Neural cell (in vitro differentiated cells): ENCODE data around the gene KRT85. TPM values are rescaled to one million over a fixed set of nuclear protein-coding genes. Genes with fewer than 3 reads are reported as not detected.

Experiments
- H2AFZ ChIP-seq: fragments of 200-600, 300-800 bp; sonication (generic), shearing (Covaris generic); 2 replicates; pipeline ENCODE4 v1.6.0; 2014; ENCODE audit warnings: low read depth, mild to moderate bottlenecking, antibody characterized with exemption, low read length, moderate library complexity
- H3F3A ChIP-seq: fragments of 200-600 bp; shearing (Covaris generic); 2 replicates; pipeline ENCODE4 v1.6.1; 2016; ENCODE audit warnings: mild to moderate bottlenecking, moderate library complexity, mixed read lengths, antibody characterized with exemption, low read length; ENCODE audit not compliant: insufficient read depth, poor library complexity, severe bottlenecking
- H3K27ac ChIP-seq: fragments of 200-600, 300-800 bp; sonication (generic), shearing (Covaris generic); 2 replicates; pipeline ENCODE4 v1.5.1; 2014; ENCODE audit warnings: mild to moderate bottlenecking, low read length, moderate library complexity
- H3K27me3 ChIP-seq: fragments of 300-800, 200-600 bp; sonication (generic), shearing (Covaris generic); 2 replicates; pipeline ENCODE4 v1.6.0; 2014; ENCODE audit warnings: mild to moderate bottlenecking, low read depth, low read length, moderate library complexity; ENCODE audit not compliant: insufficient read depth
- H3K36me3 ChIP-seq: fragments of 300-800, 200-600 bp; sonication (generic), shearing (Covaris generic); 2 replicates; pipeline ENCODE4 v1.5.1; 2014; ENCODE audit warnings: mild to moderate bottlenecking, antibody characterized with exemption, low read length, moderate library complexity; ENCODE audit not compliant: insufficient read depth
- H3K4me2 ChIP-seq: fragments of 300-800, 200-600 bp; sonication (generic), shearing (Covaris generic); 2 replicates; pipeline ENCODE4 v1.6.0; 2014; ENCODE audit warnings: mild to moderate bottlenecking, low read length
- H3K4me3 ChIP-seq: fragments of 300-800, 200-600 bp; sonication (generic), shearing (Covaris generic); 2 replicates; pipeline ENCODE4 v1.5.1; 2014; ENCODE audit warnings: mild to moderate bottlenecking, low read length, moderate library complexity
- H3K79me2 ChIP-seq: fragments of 200-600 bp; shearing (Covaris generic); replicated peaks from 2 replicates; pipeline ENCODE4 v1.6.0; 2014; ENCODE audit warnings: mild to moderate bottlenecking, low read length, moderate library complexity; ENCODE audit not compliant: insufficient read depth
- H3K9ac ChIP-seq: fragments of 300-800, 200-600 bp; sonication (generic), shearing (Covaris generic); 2 replicates; pipeline ENCODE4 v1.6.1; 2016; ENCODE audit warnings: mild to moderate bottlenecking, low read length, mixed read lengths
- H3K9me2 ChIP-seq: fragments of 200-600 bp; shearing (Covaris generic); 2 replicates; pipeline ENCODE4 v1.6.1; 2016; ENCODE audit warnings: mild to moderate bottlenecking, low read length, mixed read lengths; ENCODE audit not compliant: insufficient read depth
- H3K9me3 ChIP-seq: fragments of 200-600, 300-800 bp; sonication (generic), shearing (Covaris generic); 2 replicates; pipeline ENCODE4 v1.6.1; 2016; ENCODE audit warnings: mild to moderate bottlenecking, mixed run types, low read length, moderate library complexity, mixed read lengths
- H4K20me1 ChIP-seq: fragments of 200-600 bp; shearing (Covaris generic); 2 replicates; pipeline ENCODE4 v1.6.1; 2016; ENCODE audit warnings: mild to moderate bottlenecking, mixed run types; ENCODE audit not compliant: insufficient read depth
- CTCF ChIP-seq: fragments of 450-650 bp; IDR thresholded peaks from 2 replicates; pipeline ENCODE4 v1.5.1; 2014; ENCODE audit warnings: antibody characterized with exemption, mild to moderate bottlenecking, moderate library complexity; ENCODE audit not compliant: poor library complexity, severe bottlenecking
- EP300 ChIP-seq: fragments of 450-650 bp; conservative IDR thresholded peaks from 2 replicates; pipeline ENCODE4 v1.6.1; 2014; ENCODE audit warnings: antibody characterized with exemption, mild to moderate bottlenecking, moderate library complexity; ENCODE audit not compliant: poor library complexity, severe bottlenecking
- EZH2 ChIP-seq: fragments of 200-600, 300-800 bp; shearing (Covaris generic), sonication (generic); IDR thresholded peaks from 2 replicates; pipeline ENCODE4 v1.6.1; 2014; ENCODE audit warnings: antibody characterized with exemption, low read length, borderline replicate concordance, mild to moderate bottlenecking; ENCODE audit not compliant: insufficient read depth, poor library complexity, severe bottlenecking
- MXI1 ChIP-seq: fragments of 450-650 bp; conservative IDR thresholded peaks from 2 replicates; pipeline ENCODE4 v1.6.1; 2014; ENCODE audit warnings: antibody characterized with exemption, mild to moderate bottlenecking; ENCODE audit not compliant: poor library complexity, severe bottlenecking
- POLR2AphosphoS5 ChIP-seq: IDR thresholded peaks from 2 replicates; pipeline ENCODE4 v1.6.1; 2012
- RAD21 ChIP-seq: fragments of 450-650 bp; conservative IDR thresholded peaks from 2 replicates; pipeline ENCODE4 v1.6.1; 2014; ENCODE audit warnings: antibody characterized with exemption, mild to moderate bottlenecking, moderate library complexity
- SMC3 ChIP-seq: fragments of 450-650 bp; conservative IDR thresholded peaks from 2 replicates; pipeline ENCODE4 v1.6.1; 2014; ENCODE audit warnings: antibody characterized with exemption, mild to moderate bottlenecking, moderate library complexity; ENCODE audit not compliant: poor library complexity
- TAF1 ChIP-seq: IDR thresholded peaks from 2 replicates; pipeline ENCODE4 v1.6.1; 2012; ENCODE audit warnings: low read depth
- polyA plus RNA-seq: library from polyadenylated mRNA; depleted of rRNA; stranded (reverse); fragments of >200 nt; gene quantifications from 2 replicates; pipeline ENCODE4 v1.2.3, GENCODE V29; 2014
- TF ChIP-seq, protein P1 (sequence below): IDR thresholded peaks from 2 replicates; pipeline ENCODE4 v1.6.1; 2012; ENCODE audit warnings: borderline replicate concordance

The KRT85 gene
- polyA plus RNA-seq, 1 donor from 2014 or later, result not detected

DNA sequence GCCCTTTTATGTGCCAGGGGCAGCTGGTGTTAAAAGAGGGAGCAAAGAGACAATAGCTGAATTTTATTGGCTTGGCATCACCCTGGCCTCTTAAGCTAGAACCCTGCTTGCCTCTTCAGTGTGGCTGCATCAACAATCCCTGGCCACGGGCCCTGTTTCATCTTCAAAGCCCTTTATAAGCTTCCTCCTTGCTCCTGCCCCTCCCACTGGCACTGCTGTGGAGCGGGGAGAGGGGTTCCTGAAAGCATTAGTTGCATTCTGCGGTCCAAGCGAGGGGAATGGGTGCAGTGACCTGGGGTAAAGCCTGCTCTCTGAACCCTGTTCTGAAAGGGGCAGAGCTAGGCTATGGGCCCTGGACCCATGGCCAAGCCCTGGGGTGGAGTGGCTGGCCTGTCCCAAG, 45.9 kb downstream of the KRT85 start:
- no peak overlapping the region for H3K4me2 ChIP-seq
- H4K20me1 ChIP-seq, result no peaks in the 10 kb centered on the region
- H3K4me3 ChIP-seq, result no peak overlapping the region
- no peaks in the 10 kb centered on the region for H3K79me2 ChIP-seq
- H3K36me3 ChIP-seq, result no peaks in the 10 kb centered on the region
- H3K27me3 ChIP-seq, result no peaks in the 10 kb centered on the region
- H3K9me2 ChIP-seq, result no peaks in the 10 kb centered on the region
- TF ChIP-seq RAD21 (no peak), CTCF (no peak), POLR2AphosphoS5 (no peak), EP300 (no peak), MXI1 (no peak), SMC3 (no peak), TAF1 (no peak), EZH2 (no peak)
- TF ChIP-seq, protein P1, sequence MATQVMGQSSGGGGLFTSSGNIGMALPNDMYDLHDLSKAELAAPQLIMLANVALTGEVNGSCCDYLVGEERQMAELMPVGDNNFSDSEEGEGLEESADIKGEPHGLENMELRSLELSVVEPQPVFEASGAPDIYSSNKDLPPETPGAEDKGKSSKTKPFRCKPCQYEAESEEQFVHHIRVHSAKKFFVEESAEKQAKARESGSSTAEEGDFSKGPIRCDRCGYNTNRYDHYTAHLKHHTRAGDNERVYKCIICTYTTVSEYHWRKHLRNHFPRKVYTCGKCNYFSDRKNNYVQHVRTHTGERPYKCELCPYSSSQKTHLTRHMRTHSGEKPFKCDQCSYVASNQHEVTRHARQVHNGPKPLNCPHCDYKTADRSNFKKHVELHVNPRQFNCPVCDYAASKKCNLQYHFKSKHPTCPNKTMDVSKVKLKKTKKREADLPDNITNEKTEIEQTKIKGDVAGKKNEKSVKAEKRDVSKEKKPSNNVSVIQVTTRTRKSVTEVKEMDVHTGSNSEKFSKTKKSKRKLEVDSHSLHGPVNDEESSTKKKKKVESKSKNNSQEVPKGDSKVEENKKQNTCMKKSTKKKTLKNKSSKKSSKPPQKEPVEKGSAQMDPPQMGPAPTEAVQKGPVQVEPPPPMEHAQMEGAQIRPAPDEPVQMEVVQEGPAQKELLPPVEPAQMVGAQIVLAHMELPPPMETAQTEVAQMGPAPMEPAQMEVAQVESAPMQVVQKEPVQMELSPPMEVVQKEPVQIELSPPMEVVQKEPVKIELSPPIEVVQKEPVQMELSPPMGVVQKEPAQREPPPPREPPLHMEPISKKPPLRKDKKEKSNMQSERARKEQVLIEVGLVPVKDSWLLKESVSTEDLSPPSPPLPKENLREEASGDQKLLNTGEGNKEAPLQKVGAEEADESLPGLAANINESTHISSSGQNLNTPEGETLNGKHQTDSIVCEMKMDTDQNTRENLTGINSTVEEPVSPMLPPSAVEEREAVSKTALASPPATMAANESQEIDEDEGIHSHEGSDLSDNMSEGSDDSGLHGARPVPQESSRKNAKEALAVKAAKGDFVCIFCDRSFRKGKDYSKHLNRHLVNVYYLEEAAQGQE, result no peak
- no peak overlapping the region for H3K27ac ChIP-seq
- H2AFZ ChIP-seq, result no peak overlapping the region
- no peaks in the 10 kb centered on the region for H3F3A ChIP-seq
- no peak overlapping the region for H3K9ac ChIP-seq
- no peaks in the 10 kb centered on the region for H3K9me3 ChIP-seq

DNA sequence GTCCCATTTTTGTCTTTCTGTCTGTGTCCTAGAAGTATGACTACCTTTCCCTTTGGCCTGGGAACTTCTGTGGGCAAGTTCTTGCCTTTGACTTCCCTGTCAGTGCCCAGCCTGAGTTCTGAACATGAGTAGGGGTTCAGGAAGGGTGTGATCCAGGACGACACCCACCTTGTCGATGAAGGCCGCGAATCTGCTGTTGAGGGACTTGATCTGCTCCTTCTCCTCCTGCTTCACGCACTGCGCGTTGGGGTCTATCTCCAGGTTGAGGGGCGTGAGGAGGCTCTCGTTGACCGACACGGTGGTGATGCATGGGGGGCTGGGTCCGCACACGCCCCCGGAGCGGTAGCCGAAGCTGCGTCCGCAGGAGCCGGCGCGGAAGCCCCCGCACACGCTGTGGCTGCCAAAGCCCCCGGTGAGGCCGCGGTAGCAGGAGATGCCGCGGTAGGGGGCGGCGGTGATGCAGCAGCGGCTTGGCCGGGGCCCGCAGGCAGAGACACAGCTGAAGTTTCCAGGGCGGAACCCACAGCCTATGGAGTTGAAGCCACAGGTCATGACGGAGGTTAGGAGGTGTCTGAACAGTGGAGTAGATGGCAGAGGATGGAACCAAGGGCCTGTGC, 46.4 kb downstream of the KRT85 start, which contains the start of gene KRT83:
Gene KRT83, minus strand, starts transcription at position 615 of the 617 bp plus-strand sequence. Its CDS starts 63 bp downstream, at position 552.
- no peak within 1 kb of the TSS for H3K27ac ChIP-seq
- H3K36me3 ChIP-seq, result no peaks in the 10 kb centered on the region
- H2AFZ ChIP-seq, result no peak within 1 kb of the TSS
- TF ChIP-seq POLR2AphosphoS5, result no peak
- no peak for TF ChIP-seq SMC3
- TF ChIP-seq EP300, result no peak
- no peak for TF ChIP-seq CTCF
- TF ChIP-seq, protein P1, result no peak
- no peak for TF ChIP-seq TAF1
- TF ChIP-seq RAD21, result no peak
- TF ChIP-seq EZH2, result no peak
- no peak for TF ChIP-seq MXI1
- H3K9me2 ChIP-seq, result no peaks in the 10 kb centered on the region
- no peaks in the 10 kb centered on the region for H3K9me3 ChIP-seq
- H3K4me3 ChIP-seq, result no peak within 1 kb of the TSS
- H3K79me2 ChIP-seq, result no peaks in the 10 kb centered on the region
- no peak within 1 kb of the TSS for H3K9ac ChIP-seq
- H3F3A ChIP-seq, result no peaks in the 10 kb centered on the region
- no peaks in the 10 kb centered on the region for H4K20me1 ChIP-seq
- no peak within 1 kb of the TSS for H3K4me2 ChIP-seq
- no peaks in the 10 kb centered on the region for H3K27me3 ChIP-seq
